OCI-LY7 (cell line): ENCODE measurements around the gene CBR3.

ENCODE experiments used
- EZH2phosphoT487 ChIP-seq: fragments of 200-600 bp; sonication (generic); IDR thresholded peaks from 2 replicates; pipeline ENCODE4 v1.6.1; 2018; ENCODE audit warnings: low read depth, borderline replicate concordance, mild to moderate bottlenecking, mixed run types, antibody characterized with exemption, low read length, moderate library complexity, mixed read lengths
- TF ChIP-seq, protein P1 (sequence below): fragments of 200-600 bp; sonication (generic); conservative IDR thresholded peaks from 2 replicates; pipeline ENCODE4 v1.5.1; 2014; ENCODE audit warnings: mild to moderate bottlenecking, antibody characterized with exemption, low read length, moderate library complexity, mixed read lengths

DNA sequence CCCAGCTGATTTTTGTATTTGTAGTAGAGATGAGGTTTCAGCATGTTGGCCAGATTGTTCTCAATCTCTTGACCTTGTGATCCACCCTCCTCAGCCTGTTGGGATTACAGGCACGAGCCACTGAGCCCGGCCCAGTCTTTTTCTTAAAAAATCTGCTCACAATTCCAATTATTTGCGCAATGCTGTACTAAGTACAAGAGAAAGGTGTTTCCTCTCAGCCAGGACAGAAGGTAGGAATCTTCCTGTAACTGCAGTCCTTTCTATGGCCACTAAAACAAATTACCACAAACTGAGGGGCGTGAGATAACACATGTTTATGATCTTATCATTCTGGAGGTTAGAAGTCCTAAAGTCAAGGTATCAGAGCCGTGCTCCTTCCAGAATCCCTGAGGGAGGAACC, 6.9 kb upstream of the CBR3 start:
- TF ChIP-seq, protein P1, sequence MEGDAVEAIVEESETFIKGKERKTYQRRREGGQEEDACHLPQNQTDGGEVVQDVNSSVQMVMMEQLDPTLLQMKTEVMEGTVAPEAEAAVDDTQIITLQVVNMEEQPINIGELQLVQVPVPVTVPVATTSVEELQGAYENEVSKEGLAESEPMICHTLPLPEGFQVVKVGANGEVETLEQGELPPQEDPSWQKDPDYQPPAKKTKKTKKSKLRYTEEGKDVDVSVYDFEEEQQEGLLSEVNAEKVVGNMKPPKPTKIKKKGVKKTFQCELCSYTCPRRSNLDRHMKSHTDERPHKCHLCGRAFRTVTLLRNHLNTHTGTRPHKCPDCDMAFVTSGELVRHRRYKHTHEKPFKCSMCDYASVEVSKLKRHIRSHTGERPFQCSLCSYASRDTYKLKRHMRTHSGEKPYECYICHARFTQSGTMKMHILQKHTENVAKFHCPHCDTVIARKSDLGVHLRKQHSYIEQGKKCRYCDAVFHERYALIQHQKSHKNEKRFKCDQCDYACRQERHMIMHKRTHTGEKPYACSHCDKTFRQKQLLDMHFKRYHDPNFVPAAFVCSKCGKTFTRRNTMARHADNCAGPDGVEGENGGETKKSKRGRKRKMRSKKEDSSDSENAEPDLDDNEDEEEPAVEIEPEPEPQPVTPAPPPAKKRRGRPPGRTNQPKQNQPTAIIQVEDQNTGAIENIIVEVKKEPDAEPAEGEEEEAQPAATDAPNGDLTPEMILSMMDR: no peak
- TF ChIP-seq EZH2phosphoT487: no peak
